Measurements from ENCODE around the gene CCDC93.

CCDC93 gene

DNA sequence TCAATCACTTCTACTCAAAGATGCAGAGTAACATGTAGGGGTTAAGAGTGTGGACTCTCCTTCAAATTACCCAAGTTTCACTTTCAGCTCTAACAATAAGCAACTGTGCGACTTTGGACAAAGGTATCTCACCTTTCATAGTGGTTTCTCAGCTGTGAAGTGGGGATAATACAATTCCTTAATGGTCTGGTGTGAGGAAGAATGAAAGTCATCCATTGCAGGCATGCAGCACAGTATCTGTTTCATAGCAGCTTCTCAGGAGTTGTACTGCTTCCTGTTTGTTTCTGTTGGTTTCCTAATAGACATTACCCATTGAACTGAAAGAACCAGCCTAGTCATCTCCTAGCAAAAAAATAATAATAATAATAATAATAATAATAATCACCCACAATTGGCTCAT, 125.0 kb downstream of the CCDC93 start:
- DNase-seq (ENCODE audit: low read depth) = no peak

GRCh38 chr2:117885308-117885707, 128.6 kb downstream of the CCDC93 start:
- DNase-seq (ENCODE audit: low read depth) = no peak

DNA sequence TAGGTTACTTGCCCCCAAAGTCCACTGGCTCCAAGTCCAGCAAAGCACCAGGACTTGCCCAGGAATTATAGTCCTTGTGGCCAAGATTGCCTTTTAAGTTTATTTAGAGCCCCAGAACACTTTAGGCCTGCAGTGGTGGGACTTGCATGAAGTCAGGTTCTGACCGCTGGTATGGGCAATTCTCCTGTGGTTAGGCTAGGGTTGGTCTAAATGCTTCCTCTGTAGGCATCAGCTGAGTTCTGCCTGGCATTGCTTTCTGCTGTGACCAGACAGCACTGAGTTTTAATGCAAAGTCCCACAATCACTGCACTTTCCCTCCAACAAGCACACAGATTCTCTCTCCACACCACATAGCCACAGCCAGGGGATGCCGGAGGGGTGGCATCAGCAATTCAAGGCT, 134.9 kb downstream of the CCDC93 start:
- DNase-seq (ENCODE audit: low read depth) = no peak

DNA sequence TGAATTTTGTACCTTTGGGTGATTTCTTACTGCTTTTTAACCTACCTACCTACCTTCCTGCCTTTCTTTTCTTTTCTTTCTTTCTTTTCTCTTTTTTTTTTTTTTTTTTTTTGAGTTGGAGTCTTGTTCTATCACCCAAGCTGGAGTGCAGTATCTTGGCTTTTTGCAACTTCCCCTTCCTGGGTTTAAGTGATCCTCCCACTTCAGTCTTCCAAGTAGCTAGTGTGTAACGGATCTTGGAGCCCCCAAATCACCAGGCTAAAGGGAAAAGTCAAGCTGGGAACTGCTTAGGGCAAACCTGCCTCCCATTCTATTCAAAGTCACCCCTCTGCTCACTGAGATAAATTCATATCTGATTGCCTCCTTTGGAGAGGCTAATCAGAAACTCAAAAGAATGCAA, 138.1 kb downstream of the CCDC93 start:
- no peak for DNase-seq (ENCODE audit: low read depth)

All from activated T-helper 1 cell treated with Interleukin-2 at 50 U/mL for 16 hours (primary cell).